ENCODE data around the gene MRM2.

DNA sequence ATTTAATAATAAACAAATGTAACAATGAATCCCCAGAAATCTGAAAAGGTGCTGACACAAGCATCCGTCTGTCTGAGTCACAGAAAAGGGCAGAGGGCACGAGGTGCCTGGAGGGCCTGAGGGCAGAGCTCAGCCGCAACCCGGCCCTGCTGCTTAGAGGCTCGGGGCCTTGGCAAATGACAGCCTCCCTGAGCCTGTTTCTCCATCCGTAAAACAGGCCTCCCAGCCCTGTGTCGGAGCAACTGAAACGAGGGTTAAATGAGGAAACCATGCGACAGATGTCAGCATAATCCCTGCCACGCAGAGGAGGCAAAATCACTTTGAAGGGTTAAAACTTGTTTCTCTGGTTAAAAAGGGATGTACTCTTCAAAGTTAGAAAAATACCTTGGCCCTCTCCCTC, 24.9 kb upstream of the MRM2 start:
- TF ChIP-seq, protein P1, sequence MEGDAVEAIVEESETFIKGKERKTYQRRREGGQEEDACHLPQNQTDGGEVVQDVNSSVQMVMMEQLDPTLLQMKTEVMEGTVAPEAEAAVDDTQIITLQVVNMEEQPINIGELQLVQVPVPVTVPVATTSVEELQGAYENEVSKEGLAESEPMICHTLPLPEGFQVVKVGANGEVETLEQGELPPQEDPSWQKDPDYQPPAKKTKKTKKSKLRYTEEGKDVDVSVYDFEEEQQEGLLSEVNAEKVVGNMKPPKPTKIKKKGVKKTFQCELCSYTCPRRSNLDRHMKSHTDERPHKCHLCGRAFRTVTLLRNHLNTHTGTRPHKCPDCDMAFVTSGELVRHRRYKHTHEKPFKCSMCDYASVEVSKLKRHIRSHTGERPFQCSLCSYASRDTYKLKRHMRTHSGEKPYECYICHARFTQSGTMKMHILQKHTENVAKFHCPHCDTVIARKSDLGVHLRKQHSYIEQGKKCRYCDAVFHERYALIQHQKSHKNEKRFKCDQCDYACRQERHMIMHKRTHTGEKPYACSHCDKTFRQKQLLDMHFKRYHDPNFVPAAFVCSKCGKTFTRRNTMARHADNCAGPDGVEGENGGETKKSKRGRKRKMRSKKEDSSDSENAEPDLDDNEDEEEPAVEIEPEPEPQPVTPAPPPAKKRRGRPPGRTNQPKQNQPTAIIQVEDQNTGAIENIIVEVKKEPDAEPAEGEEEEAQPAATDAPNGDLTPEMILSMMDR (conservative IDR thresholded peaks at IDR 0.05) = no peak
- no peak for TF ChIP-seq ZFX (IDR thresholded peaks at IDR 0.05)

Data from C4-2B (cell line).